ENCODE data around the gene ABCC6. TPM values are rescaled to one million over a fixed set of nuclear protein-coding genes. Genes with fewer than 3 reads are reported as not detected.

Gene ABCC6
- polyA plus RNA-seq, 1 of the 3 experiments (the other 2 are of a cell fraction), result 0.71 TPM

GRCh38 chr16:16171332-16171919 lies 51.9 kb downstream of the ABCC6 start (continued):
- TF ChIP-seq ZBTB33 (IDR thresholded peaks at IDR 0.05; ENCODE audit: borderline replicate concordance, low read depth), result no peak
- TF ChIP-seq NFIC (IDR thresholded peaks at IDR 0.05; ENCODE audit: borderline replicate concordance), result no peak
- no peak for TF ChIP-seq EP300 (IDR thresholded peaks at IDR 0.05; ENCODE audit: borderline replicate concordance in 1 of 2, low read depth in 1 of 2, low read length in 1 of 2)
- TF ChIP-seq SMC3 (IDR thresholded peaks at IDR 0.05; ENCODE audit: low read depth, low read length), result no peak
- TF ChIP-seq USF1 (IDR thresholded peaks at IDR 0.05; ENCODE audit: borderline replicate concordance, low read depth), result no peak
- no peak for TF ChIP-seq POLR2AphosphoS5 (IDR thresholded peaks at IDR 0.05; ENCODE audit: low read depth, low read length)
- TF ChIP-seq CTCF (IDR thresholded peaks at IDR 0.05), result no peak

- H2AFZ ChIP-seq (ENCODE audit: low read depth), result no peak overlapping the region
- H3K4me2 ChIP-seq, result no peak overlapping the region
- no peaks in the 10 kb centered on the region for H3K27me3 ChIP-seq (ENCODE audit: insufficient read depth)
- H3K9ac ChIP-seq, result no peak overlapping the region
- H3K27ac ChIP-seq (ENCODE audit: low read depth in 2 of 2, low read length in 1 of 2), result no peak overlapping the region
- ChIA-PET POLR2A (no interaction called here), CTCF (interaction anchor here (0.9 kb wide), 1 partner anchor 17 kb away, joined by 3 read pairs; no protein-coding TSS in a partner anchor)
- no peaks in the 10 kb centered on the region for H3K79me2 ChIP-seq (ENCODE audit: insufficient read depth)
- no peaks in the 10 kb centered on the region for H4K20me1 ChIP-seq (ENCODE audit: insufficient read depth)
- H3K36me3 ChIP-seq (replicated peaks in 1 of 2; ENCODE audit: control insufficient read depth in 1 of 2, insufficient read depth in 2 of 2, low read length in 1 of 2), result no peaks in the 10 kb centered on the region
- no peak overlapping the region for H3K4me3 ChIP-seq (ENCODE audit: low read depth in 2 of 2, low read length in 1 of 2)
- 73% methylated on average over 10 of the region's 15 CpGs for WGBS (ENCODE audit: low lambda C conversion rate)
- H3F3A ChIP-seq (replicated peaks; ENCODE audit: insufficient read depth), result no peaks in the 10 kb centered on the region
- TF ChIP-seq CHD2 (IDR thresholded peaks at IDR 0.05; ENCODE audit: low read length, partially characterized antibody) (no peak), GABPA (IDR thresholded peaks at IDR 0.05; ENCODE audit: low read depth) (no peak), RAD21 (IDR thresholded peaks at IDR 0.05; ENCODE audit: low read length) (no peak), EZH2phosphoT487 (IDR thresholded peaks at IDR 0.05; ENCODE audit: borderline replicate concordance, low read depth) (no peak), GATA2 (CRISPR knock-in tag; IDR thresholded peaks at IDR 0.05) (no peak), ELF1 (IDR thresholded peaks at IDR 0.05) (no peak)
- no peak for DNase-seq
- no peaks in the 10 kb centered on the region for H3K9me2 ChIP-seq
- no peaks in the 10 kb centered on the region for H3K9me3 ChIP-seq
- no peaks in the 10 kb centered on the region for H3K4me1 ChIP-seq (ENCODE audit: control insufficient read depth in 1 of 2, insufficient read depth in 2 of 2, low read depth in 1 of 2, low read length in 1 of 2)
These were observed 53.7 kb downstream of the ABCC6 start for GRCh38 chr16:16169615-16170014.

All from SK-N-SH (cell line).